Smooth muscle cell of the brain vasculature (primary cell): ENCODE data around the gene KIF1A.

Experiments used
- DNase-seq: peaks from one replicate; pipeline ENCODE4 v3.0.0-alpha.2; 2012; ENCODE audit warnings: low read depth, low spot score

Gene KIF1A

GRCh38 chr2:240803191-240803590 is 16.8 kb downstream of the KIF1A start:
- no peak for DNase-seq

- no peak for DNase-seq
Observed at GRCh38 chr2:240799033-240799820, 20.8 kb downstream of the KIF1A start.

- DNase-seq: no peak
Observed at GRCh38 chr2:240798327-240798905, 21.6 kb downstream of the KIF1A start.

GRCh38 chr2:240797914-240798313 is 22.1 kb downstream of the KIF1A start:
- DNase-seq: no peak

- DNase-seq: no peak
Observed at GRCh38 chr2:240797500-240797895, 22.5 kb downstream of the KIF1A start.

- DNase-seq: no peak
Observed at GRCh38 chr2:240796543-240797499, 23.2 kb downstream of the KIF1A start.

GRCh38 chr2:240795916-240796510 is 24.0 kb downstream of the KIF1A start:
- DNase-seq: no peak

GRCh38 chr2:240795454-240795853 is 24.6 kb downstream of the KIF1A start:
- no peak for DNase-seq

- DNase-seq: no peak
Observed at GRCh38 chr2:240794178-240794721, 25.8 kb downstream of the KIF1A start.

- no peak for DNase-seq
Observed at GRCh38 chr2:240793313-240794177, 26.5 kb downstream of the KIF1A start.

GRCh38 chr2:240792629-240793312 is 27.2 kb downstream of the KIF1A start:
- no peak for DNase-seq

- no peak for DNase-seq
Observed at GRCh38 chr2:240791821-240792628, 28.0 kb downstream of the KIF1A start.

GRCh38 chr2:240791221-240791800 is 28.7 kb downstream of the KIF1A start:
- DNase-seq: no peak

GRCh38 chr2:240790370-240791220 is 29.4 kb downstream of the KIF1A start:
- DNase-seq: no peak

- no peak for DNase-seq
Observed at GRCh38 chr2:240789501-240790369, 30.3 kb downstream of the KIF1A start.

- no peak for DNase-seq
Observed at GRCh38 chr2:240789051-240789453, 31.0 kb downstream of the KIF1A start.

- no peak for DNase-seq
Observed at GRCh38 chr2:240788482-240788881, 31.5 kb downstream of the KIF1A start.
